Measurements from ENCODE around the gene MED13L.
"Not testable (repeated sequence)": the region's sequence is repeated elsewhere in the genome, so short reads cannot be mapped to it uniquely, and the experiment has no call there.

The MED13L gene

GRCh38 chr12:116246490-116247179, 30.9 kb downstream of the MED13L start:
- DNase-seq (ENCODE audit: low spot score) = no peak

GRCh38 chr12:116245189-116245588, 32.3 kb downstream of the MED13L start:
- DNase-seq (ENCODE audit: low spot score) = no peak

GRCh38 chr12:116244474-116245090, 32.9 kb downstream of the MED13L start:
- no peak for DNase-seq (ENCODE audit: low spot score)

DNA sequence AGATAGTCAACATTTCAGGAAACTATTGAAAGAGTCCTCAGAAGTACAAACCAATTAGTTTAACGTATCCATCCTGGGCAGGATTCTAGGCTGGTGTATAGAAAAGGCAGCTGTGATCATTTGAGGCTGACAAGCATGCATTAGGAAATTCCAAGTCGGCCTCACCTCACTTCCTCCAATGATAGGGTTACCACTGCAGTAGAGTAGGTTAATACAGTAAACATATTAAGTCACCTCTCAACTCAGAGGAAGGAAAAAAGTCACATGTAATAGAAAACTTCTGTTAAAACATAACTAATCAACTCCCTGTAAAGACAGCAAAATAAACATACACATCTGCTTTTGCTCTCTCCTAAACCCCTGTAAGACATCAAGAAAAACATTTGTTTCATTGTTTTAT, 33.5 kb downstream of the MED13L start:
- DNase-seq (ENCODE audit: low spot score) = no peak

DNA sequence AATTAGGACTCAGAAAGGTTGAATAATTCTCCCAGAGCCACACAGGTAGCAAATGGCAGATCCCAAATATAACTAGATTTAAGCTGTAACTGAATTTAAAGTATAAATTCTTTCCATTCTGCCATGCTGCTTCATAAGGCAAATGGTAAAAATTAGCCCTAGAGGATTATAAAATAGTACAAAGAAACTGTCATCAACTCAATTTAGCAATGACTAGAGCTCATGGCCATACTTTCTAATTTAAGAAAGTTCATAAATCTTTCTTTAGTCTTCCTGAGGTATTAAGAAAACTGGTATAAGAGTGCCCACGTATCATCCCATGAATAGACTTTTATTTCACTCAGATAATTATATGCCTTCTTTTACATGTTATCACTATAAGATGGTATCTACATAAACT, 34.8 kb downstream of the MED13L start:
- DNase-seq (ENCODE audit: low spot score) = no peak

DNA sequence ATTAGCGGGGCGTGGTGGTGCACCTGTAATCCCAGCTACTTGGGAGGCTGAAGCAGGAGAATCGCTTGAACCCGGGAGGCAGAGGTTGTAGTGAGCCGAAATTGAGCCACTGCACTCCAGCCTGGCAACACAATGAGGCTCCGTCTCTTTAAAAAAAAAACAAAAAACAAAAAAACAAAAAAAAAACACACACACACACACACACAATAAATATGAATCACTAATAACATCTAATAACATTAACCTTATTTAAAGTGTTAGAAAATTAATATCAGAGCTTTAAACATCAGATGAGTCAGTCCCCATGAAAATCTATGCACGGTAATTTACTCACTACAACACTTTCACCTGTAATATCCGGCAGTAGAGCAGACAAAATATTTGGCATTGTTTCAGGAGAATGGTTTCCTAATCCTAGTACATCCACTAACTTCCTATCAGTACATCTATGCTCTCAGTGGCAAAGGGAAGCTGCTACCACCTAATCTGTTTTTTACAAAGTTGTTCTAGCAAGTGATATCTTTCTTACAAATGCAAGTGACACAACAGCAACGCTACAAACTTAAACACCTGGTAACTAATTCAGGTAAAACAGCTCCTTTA, 36.2 kb downstream of the MED13L start:
- DNase-seq (ENCODE audit: low spot score) = no peak

DNA sequence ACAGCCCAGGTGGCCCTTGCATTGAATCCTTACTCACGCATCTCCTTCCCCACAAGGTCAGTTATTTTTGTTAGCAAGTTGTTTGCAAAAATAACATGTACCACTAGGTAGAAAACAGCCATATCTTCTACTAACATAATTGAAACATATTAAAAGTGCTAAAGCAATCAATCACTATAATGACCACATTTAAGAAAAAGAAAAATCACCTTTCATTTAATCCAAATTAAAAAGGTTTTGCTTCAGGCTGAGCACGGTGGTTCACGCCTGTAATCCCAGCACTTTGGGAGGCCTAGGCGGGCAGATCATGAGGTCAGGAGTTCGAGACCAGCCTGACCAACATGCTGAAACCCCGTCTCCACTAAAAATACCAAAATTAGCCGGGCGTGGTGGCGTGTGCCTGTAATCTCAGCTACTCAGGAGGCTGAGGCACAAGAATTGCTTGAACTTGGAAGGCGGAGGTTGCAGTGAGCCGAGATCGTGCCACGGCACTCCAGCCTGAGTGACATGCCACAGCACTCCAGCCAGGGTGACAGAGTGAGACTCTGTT, 38.8 kb downstream of the MED13L start:
- DNase-seq (ENCODE audit: low spot score) = not testable (repeated sequence)

GRCh38 chr12:116238149-116238548, 39.3 kb downstream of the MED13L start:
- no peak for DNase-seq (ENCODE audit: low spot score)

GRCh38 chr12:116236976-116237375, 40.5 kb downstream of the MED13L start:
- DNase-seq (ENCODE audit: low spot score) = no peak

DNA sequence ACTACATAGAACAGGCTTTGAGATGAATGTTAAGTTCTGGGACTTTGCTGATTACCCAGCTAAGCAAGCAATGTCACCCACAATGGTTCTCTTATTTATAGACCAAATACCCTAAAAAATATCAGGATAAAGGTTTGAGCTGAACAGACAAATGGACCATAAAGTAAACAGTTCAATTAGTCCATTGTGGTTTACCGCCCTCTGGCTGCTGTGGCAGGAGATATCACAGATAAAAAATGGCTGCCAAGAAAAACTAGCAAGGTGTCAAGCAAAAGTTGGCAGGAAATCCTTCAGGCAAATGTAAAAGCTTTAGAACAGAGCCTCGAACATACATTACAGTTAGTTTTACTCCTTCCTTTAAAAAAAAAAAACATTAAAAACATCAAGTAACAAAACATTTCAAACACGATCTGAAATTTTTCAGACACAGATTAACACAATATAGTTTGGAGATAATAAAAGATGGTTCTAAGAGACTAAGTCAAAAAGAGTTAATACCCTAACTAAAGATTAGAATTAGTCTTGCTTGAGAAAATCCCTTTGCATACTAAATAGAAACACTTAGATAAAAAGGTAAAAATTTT, 41.3 kb downstream of the MED13L start:
- peak; percentile 63 for DNase-seq (ENCODE audit: low spot score)

- DNase-seq (ENCODE audit: low spot score) = not testable (repeated sequence)
Measured at GRCh38 chr12:116234148-116234547, 43.3 kb downstream of the MED13L start.

GRCh38 chr12:116233669-116234068, 43.8 kb downstream of the MED13L start:
- no peak for DNase-seq (ENCODE audit: low spot score)

DNA sequence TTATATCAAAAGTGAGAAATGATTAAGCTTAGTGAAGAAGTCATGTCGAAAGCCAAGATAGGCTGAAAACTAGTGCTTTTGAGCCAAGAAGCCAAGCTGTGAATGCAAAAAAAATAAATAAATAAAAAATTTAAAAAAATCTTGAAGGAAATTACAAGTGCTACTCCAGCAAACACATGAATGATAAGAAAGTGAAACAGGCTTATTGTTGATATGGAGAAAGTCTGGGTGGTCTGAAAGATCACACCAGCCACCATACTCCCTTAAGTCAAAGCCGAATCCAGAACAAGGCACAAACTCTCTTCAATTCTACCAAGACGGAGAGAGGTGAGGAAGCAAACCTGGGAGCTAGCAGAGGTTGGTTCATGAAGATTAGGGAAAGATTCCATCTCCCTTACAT, 49.7 kb downstream of the MED13L start:
- DNase-seq (ENCODE audit: low spot score) = no peak

DNA sequence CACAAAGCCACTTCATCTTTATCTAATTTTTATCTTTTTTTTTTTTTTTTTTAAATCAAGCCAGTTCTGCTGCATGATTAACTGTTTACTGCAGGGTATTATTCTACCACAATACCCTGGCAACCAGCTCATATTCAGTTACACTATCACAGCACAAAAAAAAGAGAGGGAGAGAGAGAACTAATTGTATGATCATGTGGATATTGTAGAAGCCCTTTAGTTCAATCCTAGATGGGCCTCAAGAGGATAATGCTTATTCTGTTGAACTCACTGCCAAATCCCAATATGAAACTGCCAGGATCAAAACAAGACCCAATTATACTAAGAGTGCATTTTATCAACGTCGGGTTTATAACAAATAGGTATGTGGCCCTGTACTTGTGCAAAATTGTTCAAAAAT, 51.5 kb downstream of the MED13L start:
- DNase-seq (ENCODE audit: low spot score) = no peak

GRCh38 chr12:116222358-116222757, 55.1 kb downstream of the MED13L start:
- no peak for DNase-seq (ENCODE audit: low spot score)

GRCh38 chr12:116220756-116221155, 56.7 kb downstream of the MED13L start:
- no peak for DNase-seq (ENCODE audit: low spot score)

- no peak for DNase-seq (ENCODE audit: low spot score)
Measured at GRCh38 chr12:116217045-116217735, 60.3 kb downstream of the MED13L start.

GRCh38 chr12:116216022-116216756, 61.3 kb downstream of the MED13L start:
- DNase-seq (ENCODE audit: low spot score) = no peak

DNA sequence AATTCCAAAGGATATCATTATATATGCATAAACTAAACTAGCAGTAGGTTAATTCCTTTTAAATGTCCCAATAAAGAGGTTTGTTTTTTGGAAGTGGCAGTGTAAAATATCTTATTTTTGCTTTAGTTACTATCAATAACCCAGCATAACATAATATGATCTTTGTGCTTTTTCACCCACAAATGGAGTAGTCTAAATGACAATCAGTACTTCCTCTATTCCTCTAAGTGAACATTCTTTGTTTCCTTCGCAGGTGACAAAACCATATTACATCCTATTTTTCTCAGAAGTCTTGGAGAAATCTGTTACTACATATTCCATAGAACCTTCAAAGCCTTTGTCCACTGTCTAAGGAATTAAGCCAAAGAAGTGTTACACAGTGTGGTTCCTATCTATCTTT, 62.5 kb downstream of the MED13L start:
- no peak for DNase-seq (ENCODE audit: low spot score)

GRCh38 chr12:116213885-116214527, 63.5 kb downstream of the MED13L start:
- no peak for DNase-seq (ENCODE audit: low spot score)

GRCh38 chr12:116213014-116213413, 64.5 kb downstream of the MED13L start:
- DNase-seq (ENCODE audit: low spot score) = no peak

Data from CD4-positive, alpha-beta T cell treated with Interleukin-6 at 100 ng/mL for 8 hours (primary cell).